ENCODE results near the gene TEX11. TPM values are rescaled to one million over a fixed set of nuclear protein-coding genes. Genes with fewer than 3 reads are reported as not detected.

Gene TEX11
- total and polyA plus RNA-seq, 2 donors (not counting 1 experiment from before 2014, with no cell fraction given): not detected

DNA sequence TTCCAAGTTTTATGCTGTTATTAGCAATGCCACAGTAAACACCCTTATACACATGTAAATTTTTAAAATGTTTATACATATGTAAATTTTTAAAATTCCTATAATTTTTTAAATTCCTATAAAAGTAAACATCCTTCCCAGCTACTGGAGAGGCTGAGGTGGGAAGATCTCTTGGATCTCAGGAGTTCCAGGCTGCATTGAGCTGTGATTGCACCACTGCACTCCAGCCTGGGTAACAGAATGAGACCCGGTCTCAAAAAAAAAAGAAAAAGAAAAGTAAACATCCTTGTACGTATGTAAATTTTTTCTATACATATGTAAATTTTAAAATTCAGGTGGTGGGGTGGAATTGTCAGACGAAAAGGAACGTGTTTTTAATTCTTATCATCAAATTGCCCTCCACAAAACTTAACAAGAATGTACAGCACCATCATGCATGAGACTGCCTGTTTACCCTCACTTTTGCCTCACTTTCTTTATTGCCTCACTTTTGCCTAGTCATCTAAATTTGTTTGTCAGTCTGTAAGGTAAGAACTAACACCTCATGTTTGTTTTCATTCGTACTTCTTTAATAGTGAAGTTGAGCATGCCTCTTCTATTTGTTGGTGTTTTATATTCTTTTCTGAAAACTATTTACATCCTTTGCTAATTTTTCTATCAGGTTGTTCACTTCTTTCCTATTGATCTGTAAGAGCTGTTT lies 14.4 kb upstream of the TEX11 start:
- H3K36me3 ChIP-seq (ENCODE audit: control insufficient read depth, insufficient read depth, low read length): no peaks in the 10 kb centered on the region
- H3K79me2 ChIP-seq (ENCODE audit: control insufficient read depth, insufficient read depth, low read length): no peaks in the 10 kb centered on the region
- H2AFZ ChIP-seq (ENCODE audit: low read length): no peak overlapping the region
- no peaks in the 10 kb centered on the region for H4K20me1 ChIP-seq (ENCODE audit: control insufficient read depth, extremely low read depth, insufficient read depth, low read length)
- no peak overlapping the region for H3K27ac ChIP-seq (ENCODE audit: insufficient read depth, low read length)
- no peaks in the 10 kb centered on the region for H3K9me3 ChIP-seq (ENCODE audit: control insufficient read depth, insufficient read depth, low read depth, low read length)
- no peaks in the 10 kb centered on the region for H3K4me1 ChIP-seq (ENCODE audit: control insufficient read depth, extremely low read depth, insufficient read depth, low read length)
- TF ChIP-seq, protein P1, sequence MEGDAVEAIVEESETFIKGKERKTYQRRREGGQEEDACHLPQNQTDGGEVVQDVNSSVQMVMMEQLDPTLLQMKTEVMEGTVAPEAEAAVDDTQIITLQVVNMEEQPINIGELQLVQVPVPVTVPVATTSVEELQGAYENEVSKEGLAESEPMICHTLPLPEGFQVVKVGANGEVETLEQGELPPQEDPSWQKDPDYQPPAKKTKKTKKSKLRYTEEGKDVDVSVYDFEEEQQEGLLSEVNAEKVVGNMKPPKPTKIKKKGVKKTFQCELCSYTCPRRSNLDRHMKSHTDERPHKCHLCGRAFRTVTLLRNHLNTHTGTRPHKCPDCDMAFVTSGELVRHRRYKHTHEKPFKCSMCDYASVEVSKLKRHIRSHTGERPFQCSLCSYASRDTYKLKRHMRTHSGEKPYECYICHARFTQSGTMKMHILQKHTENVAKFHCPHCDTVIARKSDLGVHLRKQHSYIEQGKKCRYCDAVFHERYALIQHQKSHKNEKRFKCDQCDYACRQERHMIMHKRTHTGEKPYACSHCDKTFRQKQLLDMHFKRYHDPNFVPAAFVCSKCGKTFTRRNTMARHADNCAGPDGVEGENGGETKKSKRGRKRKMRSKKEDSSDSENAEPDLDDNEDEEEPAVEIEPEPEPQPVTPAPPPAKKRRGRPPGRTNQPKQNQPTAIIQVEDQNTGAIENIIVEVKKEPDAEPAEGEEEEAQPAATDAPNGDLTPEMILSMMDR (conservative IDR thresholded peaks at IDR 0.05 in 1 of 2, IDR thresholded peaks at IDR 0.05 in 1 of 2; ENCODE audit: low read depth in 1 of 2, low read length in 2 of 2): no peak
- TF ChIP-seq EZH2 (IDR thresholded peaks at IDR 0.05; ENCODE audit: low read length, missing control alignments): no peak
- H3K9ac ChIP-seq (ENCODE audit: insufficient read depth, low read length): no peak overlapping the region
- no peaks in the 10 kb centered on the region for H3K27me3 ChIP-seq (ENCODE audit: control insufficient read depth, insufficient read depth, low read length)
- no peak for DNase-seq (ENCODE audit: low read depth in 2 of 2)
- H3K4me2 ChIP-seq (ENCODE audit: extremely low read depth, insufficient read depth, low read length): no peak overlapping the region
- no peak overlapping the region for H3K4me3 ChIP-seq (replicated peaks in 1 of 4; ENCODE audit: control extremely low read depth in 1 of 4, insufficient read depth in 1 of 4, low read depth in 3 of 4, low read length in 4 of 4)

DNA sequence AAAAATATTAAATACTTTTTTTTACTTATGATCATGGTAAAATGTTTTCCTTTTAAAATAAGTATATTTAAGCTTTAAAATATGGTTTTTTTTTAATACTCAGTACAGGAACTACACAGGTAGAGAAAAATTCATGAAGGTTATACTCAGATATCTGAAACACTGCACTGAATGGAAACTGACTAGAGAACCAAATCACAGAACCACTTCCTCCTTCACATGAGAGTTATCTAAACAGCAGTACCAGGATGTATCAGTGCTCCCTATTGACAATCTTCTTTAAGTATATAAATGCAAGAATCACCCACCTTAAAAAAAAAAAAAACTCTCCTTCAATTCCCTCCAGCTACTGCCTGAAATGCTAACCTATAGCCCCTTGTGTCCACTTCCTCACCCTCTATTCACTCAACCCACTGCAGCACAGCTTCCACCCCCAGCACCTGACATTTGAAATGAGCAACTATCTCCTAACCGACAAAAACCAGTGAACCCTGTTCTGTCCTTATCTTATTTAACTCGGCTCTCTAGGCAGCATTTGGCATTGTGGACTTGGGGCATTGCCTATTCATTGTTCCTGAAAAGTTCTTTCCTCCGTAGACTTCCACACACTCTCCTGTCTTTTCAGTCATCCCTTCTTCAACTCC lies 13.3 kb upstream of the TEX11 start:
- H3K4me2 ChIP-seq (ENCODE audit: extremely low read depth, insufficient read depth, low read length): no peak overlapping the region
- no peak for TF ChIP-seq EZH2 (IDR thresholded peaks at IDR 0.05; ENCODE audit: low read length, missing control alignments)
- TF ChIP-seq, protein P1 (conservative IDR thresholded peaks at IDR 0.05 in 1 of 2, IDR thresholded peaks at IDR 0.05 in 1 of 2; ENCODE audit: low read depth in 1 of 2, low read length in 2 of 2): no peak
- H2AFZ ChIP-seq (ENCODE audit: low read length): no peak overlapping the region
- no peaks in the 10 kb centered on the region for H3K4me1 ChIP-seq (ENCODE audit: control insufficient read depth, extremely low read depth, insufficient read depth, low read length)
- no peaks in the 10 kb centered on the region for H3K27me3 ChIP-seq (ENCODE audit: control insufficient read depth, insufficient read depth, low read length)
- H3K4me3 ChIP-seq (replicated peaks in 1 of 4; ENCODE audit: control extremely low read depth in 1 of 4, insufficient read depth in 1 of 4, low read depth in 3 of 4, low read length in 4 of 4): no peak overlapping the region
- no peaks in the 10 kb centered on the region for H3K36me3 ChIP-seq (ENCODE audit: control insufficient read depth, insufficient read depth, low read length)
- H3K9ac ChIP-seq (ENCODE audit: insufficient read depth, low read length): no peak overlapping the region
- no peak overlapping the region for H3K27ac ChIP-seq (ENCODE audit: insufficient read depth, low read length)
- no peak for DNase-seq (ENCODE audit: low read depth in 2 of 2)
- no peaks in the 10 kb centered on the region for H3K79me2 ChIP-seq (ENCODE audit: control insufficient read depth, insufficient read depth, low read length)
- no peaks in the 10 kb centered on the region for H3K9me3 ChIP-seq (ENCODE audit: control insufficient read depth, insufficient read depth, low read depth, low read length)
- H4K20me1 ChIP-seq (ENCODE audit: control insufficient read depth, extremely low read depth, insufficient read depth, low read length): no peaks in the 10 kb centered on the region

DNA sequence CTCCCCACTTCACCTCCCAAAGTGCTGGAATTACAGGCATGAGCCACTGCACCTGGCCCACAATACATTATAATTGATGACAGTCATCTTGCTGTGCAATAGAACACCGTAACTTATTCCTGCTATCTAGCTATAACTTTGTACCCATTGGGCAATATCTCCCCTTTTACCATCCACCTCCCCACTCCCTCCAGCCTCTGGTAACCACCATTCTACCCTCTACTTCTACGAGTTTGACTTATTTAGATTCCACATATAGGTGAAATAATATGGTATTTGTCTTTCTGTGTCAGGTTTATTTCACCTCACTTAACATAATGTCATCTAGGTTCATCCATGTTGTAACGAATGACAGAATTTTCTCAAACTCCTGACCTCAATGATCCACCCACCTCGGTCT lies 8.2 kb upstream of the TEX11 start:
- Histone ChIP-seq H4K20me1 (ENCODE audit: control insufficient read depth, extremely low read depth, insufficient read depth, low read length) (no peaks in the 10 kb centered on the region), H3K27me3 (ENCODE audit: control insufficient read depth, insufficient read depth, low read length) (no peaks in the 10 kb centered on the region), H3K27ac (ENCODE audit: insufficient read depth, low read length) (no peak overlapping the region), H3K9ac (ENCODE audit: insufficient read depth, low read length) (no peak overlapping the region), H3K36me3 (ENCODE audit: control insufficient read depth, insufficient read depth, low read length) (no peaks in the 10 kb centered on the region), H3K79me2 (ENCODE audit: control insufficient read depth, insufficient read depth, low read length) (no peaks in the 10 kb centered on the region), H3K4me3 (replicated peaks in 1 of 4; ENCODE audit: control extremely low read depth in 1 of 4, insufficient read depth in 1 of 4, low read depth in 3 of 4, low read length in 4 of 4) (no peak overlapping the region), H3K4me1 (ENCODE audit: control insufficient read depth, extremely low read depth, insufficient read depth, low read length) (no peaks in the 10 kb centered on the region), H2AFZ (ENCODE audit: low read length) (no peak overlapping the region), H3K4me2 (ENCODE audit: extremely low read depth, insufficient read depth, low read length) (no peak overlapping the region), H3K9me3 (ENCODE audit: control insufficient read depth, insufficient read depth, low read depth, low read length) (no peaks in the 10 kb centered on the region)
- no peak for DNase-seq (ENCODE audit: low read depth in 2 of 2)
- TF ChIP-seq EZH2 (IDR thresholded peaks at IDR 0.05; ENCODE audit: low read length, missing control alignments): no peak
- TF ChIP-seq, protein P1 (conservative IDR thresholded peaks at IDR 0.05 in 1 of 2, IDR thresholded peaks at IDR 0.05 in 1 of 2; ENCODE audit: low read depth in 1 of 2, low read length in 2 of 2): no peak
